ENCODE results near the gene DDX18. TPM values are rescaled to one million over a fixed set of nuclear protein-coding genes. Genes with fewer than 3 reads are reported as not detected.

Gene DDX18
- 86.4 TPM for total RNA-seq

GRCh38 chr2:117814417-117815264 is at the start of gene DDX18:
Gene DDX18, plus strand, starts transcription at chr2:117814691. Its CDS starts 87 bp downstream, at chr2:117814778.

Other genes with a start within 250 kb of the DDX18 start
- 51.2 TPM for gene CCDC93, start 199.4 kb downstream of the DDX18 start, total RNA-seq